ENCODE measurements around the gene COQ8A.

- TF ChIP-seq CTCF (IDR thresholded peaks at IDR 0.05; ENCODE audit: borderline replicate concordance, extremely low read depth, low read length, poor library complexity, severe bottlenecking) (no peak), EZH2 (IDR thresholded peaks at IDR 0.05; ENCODE audit: borderline replicate concordance, low read depth, low read length, severe bottlenecking) (no peak)
Measured at GRCh38 chr1:226973371-226973897, 33.3 kb downstream of the COQ8A start.

Data from DND-41 (cell line).